Amniotic stem cell (primary cell): ENCODE measurements around the gene ACSL3.

Source experiments
- DNase-seq: peaks from one replicate; lab custom pipeline; 2025; lab: John Stamatoyannopoulos, UW

ACSL3 gene

DNA sequence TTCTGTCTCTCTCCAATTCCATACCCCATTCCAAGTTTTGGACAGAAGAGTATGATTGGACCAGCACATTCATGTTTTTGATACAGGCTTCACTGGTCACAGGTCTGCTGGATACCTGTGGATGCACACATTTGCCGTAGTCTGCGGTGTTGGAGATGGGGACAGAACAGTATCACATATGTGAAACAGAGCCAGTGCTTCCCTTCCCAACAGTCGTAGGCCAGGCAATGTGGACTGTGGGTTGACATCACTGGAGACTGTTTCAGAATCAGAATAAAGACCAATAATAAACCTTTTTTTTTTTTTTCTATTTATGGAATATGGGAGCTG, 18.7 kb downstream of the ACSL3 start:
- DNase-seq, result no peak

DNA sequence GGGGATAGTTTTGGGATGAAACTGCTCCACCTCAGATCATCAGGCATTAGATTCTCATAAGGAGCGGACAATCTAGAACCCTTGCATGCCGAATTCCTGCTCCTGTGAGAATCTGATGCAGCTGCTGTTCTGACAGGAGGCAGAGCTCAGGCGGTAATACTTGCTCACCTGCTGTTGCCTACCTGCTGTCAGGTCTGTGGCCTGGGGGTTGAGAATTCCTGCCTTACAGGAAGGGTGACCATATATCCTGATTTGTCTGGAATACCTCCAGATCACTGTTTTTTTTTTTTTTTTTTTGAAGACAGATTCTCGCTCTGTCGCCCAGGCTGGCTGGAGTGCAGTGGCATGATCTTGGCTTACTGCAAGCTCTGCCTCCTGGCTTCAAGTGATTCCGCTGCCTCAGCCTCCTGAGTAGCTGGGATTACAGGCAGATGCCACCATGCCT, 21.7 kb downstream of the ACSL3 start:
- DNase-seq, result no peak

- DNase-seq, result no peak
Measured at GRCh38 chr2:222883420-222883819, 22.6 kb downstream of the ACSL3 start.

DNA sequence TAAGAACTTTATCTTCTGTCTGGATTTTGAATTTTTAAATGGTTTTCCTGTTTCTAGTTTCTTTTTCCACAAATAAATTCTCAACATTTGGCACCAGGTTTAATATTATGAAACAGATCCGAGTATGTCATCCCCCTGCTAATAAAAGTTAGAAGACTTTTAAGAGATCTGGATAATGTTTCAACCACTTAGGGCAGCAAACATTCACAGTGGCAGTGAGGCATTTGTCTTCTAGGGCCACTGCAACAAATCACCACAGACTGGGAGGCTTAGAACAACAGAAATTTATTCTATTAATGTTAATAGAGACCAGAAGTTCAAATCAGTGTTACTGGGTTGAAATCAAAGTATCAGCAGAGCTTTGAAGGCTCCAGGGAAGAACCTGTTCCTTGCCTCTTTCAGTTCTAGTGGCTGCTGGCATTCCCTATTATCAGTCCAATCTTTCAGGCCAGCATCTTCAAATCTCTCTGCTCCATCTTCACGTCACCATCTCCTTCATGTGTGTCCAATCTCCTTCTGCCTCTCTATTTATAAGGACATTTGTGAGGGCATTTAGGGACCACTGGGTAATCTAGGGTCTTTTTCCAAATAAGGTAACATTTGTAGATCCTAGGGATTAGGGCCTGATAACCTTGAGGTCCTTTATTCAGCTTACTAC, 23.4 kb downstream of the ACSL3 start:
- DNase-seq, result no peak

- DNase-seq, result no peak
Measured at GRCh38 chr2:222884805-222885424, 24.1 kb downstream of the ACSL3 start.

- no peak for DNase-seq
Measured at GRCh38 chr2:222887124-222887523, 26.3 kb downstream of the ACSL3 start.

GRCh38 chr2:222888716-222889115, 27.9 kb downstream of the ACSL3 start:
- DNase-seq, result no peak

DNA sequence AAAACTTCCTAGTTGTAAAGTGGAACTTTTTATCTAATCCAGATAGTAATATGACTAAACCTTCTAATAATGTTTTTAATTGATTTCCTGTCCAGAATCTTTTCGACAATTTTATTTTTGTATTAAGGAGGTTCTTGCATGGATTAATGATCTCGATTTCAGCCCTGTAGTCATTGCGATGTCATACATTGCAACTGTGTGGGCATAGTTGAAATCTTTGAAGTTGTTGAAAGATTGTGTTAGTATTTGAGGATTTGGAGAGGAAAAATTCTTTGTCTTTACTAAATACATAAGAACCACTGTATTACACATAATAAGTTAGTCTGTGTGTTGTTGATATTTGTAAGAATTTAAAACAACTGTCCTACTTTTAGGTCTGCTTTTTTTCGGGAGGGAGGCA, 31.1 kb downstream of the ACSL3 start:
- DNase-seq, result no peak

- no peak for DNase-seq
Measured at GRCh38 chr2:222892321-222892720, 31.5 kb downstream of the ACSL3 start.

GRCh38 chr2:222892761-222893160, 31.9 kb downstream of the ACSL3 start:
- no peak for DNase-seq

- no peak for DNase-seq
Measured at GRCh38 chr2:222893716-222894115, 32.9 kb downstream of the ACSL3 start.

- no peak for DNase-seq
Measured at GRCh38 chr2:222895144-222895543, 34.3 kb downstream of the ACSL3 start.

- DNase-seq, result no peak
Measured at GRCh38 chr2:222897898-222898297, 37.1 kb downstream of the ACSL3 start.

DNA sequence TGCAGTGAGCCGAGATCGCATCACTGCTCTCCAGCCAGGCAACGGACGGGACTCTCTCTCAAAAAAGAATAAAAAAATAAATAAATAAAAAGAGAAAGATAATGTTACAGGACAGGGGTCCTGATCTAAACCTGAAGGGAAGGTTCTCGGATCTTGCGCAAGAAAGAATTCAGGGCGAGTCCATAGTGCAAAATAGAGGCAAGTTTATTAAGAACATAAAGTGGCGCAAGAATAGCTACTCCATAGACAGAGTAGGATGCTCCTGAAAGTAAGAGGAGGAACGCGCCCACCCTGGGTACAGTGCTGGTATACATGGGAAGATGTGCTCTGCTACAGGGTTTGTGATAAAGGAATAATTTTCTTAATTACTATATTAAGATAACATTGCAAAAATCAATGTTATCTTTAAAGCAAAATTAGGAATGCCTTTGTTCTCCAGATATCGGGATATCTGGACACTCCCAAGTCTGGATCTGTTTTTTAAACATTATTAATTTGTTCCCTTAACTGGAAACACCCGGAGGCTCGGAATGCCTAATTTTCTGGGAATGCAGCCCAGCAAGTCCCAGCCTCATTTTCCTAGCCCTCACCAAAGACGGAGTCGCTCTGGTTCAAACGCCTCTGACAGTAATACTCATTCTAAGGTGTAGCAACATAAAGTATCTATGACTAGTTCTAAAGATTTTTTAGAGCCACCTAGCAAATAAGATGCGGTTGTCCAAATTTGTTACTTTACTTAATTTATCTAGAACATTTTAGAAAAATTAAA, 38.8 kb downstream of the ACSL3 start:
- no peak for DNase-seq

DNA sequence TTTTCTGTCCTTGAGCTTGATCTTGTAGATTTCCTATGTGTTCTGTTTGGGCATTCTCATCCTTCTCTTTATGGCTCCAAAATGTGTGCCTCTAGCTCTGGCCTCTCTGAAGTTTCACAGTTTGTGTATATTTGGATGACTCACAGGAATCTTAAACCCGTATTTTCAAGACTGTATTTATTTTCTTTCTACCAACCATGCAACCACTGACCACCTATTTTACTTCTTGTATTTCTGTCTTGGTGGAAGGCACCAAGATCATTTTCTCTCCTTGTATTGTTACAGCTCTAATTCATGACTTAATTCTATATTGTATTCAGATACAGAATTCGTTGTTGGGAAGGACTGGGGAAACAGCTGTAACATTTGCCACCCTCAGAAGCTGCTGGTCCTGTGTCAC, 39.5 kb downstream of the ACSL3 start:
- DNase-seq, result no peak

DNA sequence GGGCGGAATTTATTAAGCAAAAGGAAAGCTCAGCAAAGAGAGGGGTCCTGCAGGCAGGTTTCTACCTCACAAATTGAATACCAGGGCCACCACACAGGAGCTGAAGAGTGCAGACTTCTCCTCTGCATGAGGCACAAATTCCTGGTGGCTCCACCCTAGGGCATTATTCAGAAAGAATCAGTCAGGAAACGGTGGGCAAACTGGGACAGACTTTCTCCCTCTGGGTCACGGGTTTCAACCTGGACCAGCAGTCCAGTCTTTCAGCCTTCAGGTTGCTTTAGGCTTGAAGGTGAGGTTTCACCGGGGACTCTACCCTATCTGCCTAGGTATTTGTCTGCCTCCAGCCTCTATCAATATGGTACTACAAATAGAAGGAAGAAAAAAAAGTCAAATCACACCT, 41.8 kb downstream of the ACSL3 start:
- DNase-seq, result no peak

DNA sequence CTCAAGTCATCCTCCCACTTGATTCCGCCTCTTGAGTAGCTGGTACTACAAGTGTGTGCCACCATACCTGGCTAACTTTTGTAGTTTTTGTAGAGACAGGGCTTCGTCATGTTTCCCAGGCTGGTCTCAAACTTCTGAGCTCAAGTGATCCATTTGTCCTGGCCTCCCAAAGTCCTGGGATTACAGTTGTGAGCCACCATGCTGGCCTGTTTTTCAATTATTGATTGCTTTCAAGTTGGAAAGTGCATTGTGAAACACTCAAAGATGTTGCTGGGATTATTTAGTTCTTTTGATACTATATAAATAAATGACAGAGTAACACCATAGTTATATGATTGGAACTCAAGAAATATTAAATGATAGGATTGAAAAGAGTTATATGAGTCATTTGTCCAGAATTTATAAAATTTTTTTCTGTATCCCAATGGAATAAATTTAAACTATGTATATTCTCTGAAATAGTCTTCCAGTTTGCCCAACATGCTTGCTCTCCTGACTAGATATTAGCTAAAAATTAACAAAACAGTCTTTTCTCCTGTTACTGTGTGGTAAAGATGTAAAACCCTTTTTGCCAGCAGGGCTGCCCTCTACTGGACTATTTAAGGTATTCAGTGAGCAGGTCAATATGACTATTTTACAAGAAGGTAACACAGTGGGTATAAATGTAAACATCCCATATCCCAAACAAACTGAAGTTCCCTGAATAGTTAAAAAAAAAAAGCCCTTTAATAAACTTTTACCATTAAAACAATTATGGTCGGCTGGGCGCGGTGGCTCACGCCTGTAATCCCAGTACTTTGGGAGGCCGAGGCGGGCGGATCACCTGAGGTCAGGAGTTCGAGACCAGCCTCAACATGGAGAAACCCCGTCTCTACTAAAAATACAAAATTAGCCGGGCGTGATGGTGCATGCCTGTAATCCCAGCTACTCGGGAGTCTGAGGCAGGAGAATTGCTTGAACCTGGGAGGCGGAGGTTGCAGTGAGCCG, 42.7 kb downstream of the ACSL3 start:
- no peak for DNase-seq

GRCh38 chr2:222904557-222905258, 43.9 kb downstream of the ACSL3 start:
- DNase-seq, result peak; percentile 67

- DNase-seq, result no peak
Measured at GRCh38 chr2:222907048-222907447, 46.2 kb downstream of the ACSL3 start.

- DNase-seq, result no peak
Measured at GRCh38 chr2:222907790-222908441, 47.1 kb downstream of the ACSL3 start.

DNA sequence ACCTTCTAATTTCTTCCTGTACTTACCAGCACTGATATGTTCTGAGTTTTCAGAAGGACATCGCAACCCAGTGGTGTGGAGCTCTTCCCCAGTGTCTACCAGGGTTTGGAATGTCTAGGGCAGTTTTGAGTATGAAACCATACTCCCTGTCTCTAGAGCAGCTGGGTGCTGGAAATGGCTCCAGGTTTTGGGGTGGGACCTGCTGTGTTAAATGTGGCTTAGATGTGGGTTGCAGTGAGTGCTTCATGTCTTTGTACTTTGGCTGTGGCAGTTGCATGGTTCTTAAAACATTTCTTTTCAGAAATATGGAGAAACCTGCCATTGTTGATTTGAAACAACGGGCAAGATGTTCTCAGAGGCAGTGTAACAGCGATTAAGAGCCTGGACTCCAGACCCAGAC, 48.5 kb downstream of the ACSL3 start:
- no peak for DNase-seq
